ENCODE results near the gene DNAH14.

The DNAH14 gene

DNA sequence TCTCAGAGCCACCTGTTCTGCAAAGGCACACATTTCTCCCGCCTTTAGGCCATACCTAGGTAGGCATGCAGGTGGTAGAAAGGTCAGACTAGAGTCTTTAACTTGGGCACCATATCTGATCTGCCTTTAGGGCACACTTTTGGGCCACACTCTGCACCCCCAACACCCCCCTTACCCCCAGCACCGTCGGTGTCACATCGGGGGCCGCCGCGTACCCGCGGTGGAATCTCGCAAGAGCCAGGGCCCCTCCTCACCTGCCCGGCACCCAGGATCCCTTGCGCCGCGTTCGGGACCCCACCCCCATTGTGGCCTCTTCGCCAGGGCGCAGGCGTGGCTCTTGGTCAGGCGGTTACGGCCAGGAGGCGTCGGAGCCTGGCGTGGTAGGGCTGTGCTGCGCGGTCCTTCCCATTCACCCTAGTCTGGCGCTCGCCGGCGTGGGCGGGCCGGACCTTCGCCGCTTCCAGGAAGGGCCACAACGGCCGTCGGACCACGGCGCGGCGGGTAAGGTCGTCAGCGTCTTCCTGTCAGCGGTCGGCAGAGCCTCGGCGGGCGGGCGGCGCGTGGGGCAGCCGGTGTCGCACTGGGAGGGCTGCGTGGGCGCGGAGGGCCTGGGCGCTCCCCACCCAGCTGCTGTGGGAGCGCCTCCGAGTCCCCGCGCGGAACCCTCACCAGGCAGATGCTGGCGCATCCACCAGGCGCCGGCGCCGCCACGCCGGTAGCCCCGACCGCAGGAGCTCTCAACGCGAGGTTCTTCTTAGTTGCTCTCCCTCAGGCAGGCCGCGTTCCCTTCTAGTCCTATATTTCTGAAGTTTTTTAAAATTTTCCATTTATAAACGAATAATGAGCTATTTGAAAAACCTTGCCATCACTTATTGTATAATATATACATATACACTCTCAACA lies at the start of gene DNAH14 (continued):
- TF ChIP-seq ZNF16 (tag by site-specific recombination; IDR thresholded peaks at IDR 0.05; ENCODE audit: low read depth) (no peak), ZNF169 (tag by site-specific recombination; IDR thresholded peaks at IDR 0.05) (no peak), REPIN1 (tag by site-specific recombination; IDR thresholded peaks at IDR 0.05; ENCODE audit: low read depth) (peak; percentile 15; the same call in 1 of the 2 replicates), ZFHX2 (tag by site-specific recombination; conservative IDR thresholded peaks at IDR 0.05) (peak; percentile 99), ZBTB17 (tag by site-specific recombination; IDR thresholded peaks at IDR 0.05) (peak; percentile 76), ZNF302 (tag by site-specific recombination; IDR thresholded peaks at IDR 0.05; ENCODE audit: low read depth) (0 out of 2 replicates have a peak, but pooled peaks have one; percentile 13), ZNF214 (tag by site-specific recombination; IDR thresholded peaks at IDR 0.05; ENCODE audit: borderline replicate concordance) (no peak), ZNF610 (tag by site-specific recombination; IDR thresholded peaks at IDR 0.05; ENCODE audit: borderline replicate concordance) (peak; percentile 62; the same call in 1 of the 2 replicates), SCRT1 (tag by site-specific recombination; IDR thresholded peaks at IDR 0.05; ENCODE audit: borderline replicate concordance) (peak; percentile 93), WT1 (tag by site-specific recombination; IDR thresholded peaks at IDR 0.05) (peak; percentile 56; the same call in 1 of the 2 replicates), ZNF391 (tag by site-specific recombination; IDR thresholded peaks at IDR 0.05; ENCODE audit: borderline replicate concordance, low read depth) (no peak; the same call in none of the 2 replicates), ZBTB49 (tag by site-specific recombination; IDR thresholded peaks at IDR 0.05; ENCODE audit: low read depth) (no peak), MYNN (tag by site-specific recombination; IDR thresholded peaks at IDR 0.05; ENCODE audit: borderline replicate concordance) (no peak), ZNF768 (tag by site-specific recombination; IDR thresholded peaks at IDR 0.05) (peak; percentile 12; the same call in 1 of the 2 replicates), ZIC2 (tag by site-specific recombination; IDR thresholded peaks at IDR 0.05) (peak; percentile 58; the same call in 1 of the 2 replicates), GLI4 (tag by site-specific recombination; IDR thresholded peaks at IDR 0.05) (peak; percentile 14; the same call in 1 of the 2 replicates), ZNF747 (tag by site-specific recombination; IDR thresholded peaks at IDR 0.05) (no peak), SP2 (tag by site-specific recombination; IDR thresholded peaks at IDR 0.05) (peak; percentile 92), ZNF558 (tag by site-specific recombination; IDR thresholded peaks at IDR 0.05) (peak; percentile 38; the same call in 1 of the 2 replicates), ZNF366 (tag by site-specific recombination; conservative IDR thresholded peaks at IDR 0.05) (0 out of 2 replicates have a peak, but pooled peaks have one; percentile 15), ZSCAN16 (tag by site-specific recombination; IDR thresholded peaks at IDR 0.05) (0 out of 2 replicates have a peak, but pooled peaks have one; percentile 57), IKZF3 (tag by site-specific recombination; IDR thresholded peaks at IDR 0.05) (peak; percentile 33; the same call in 1 of the 2 replicates), PATZ1 (tag by site-specific recombination; IDR thresholded peaks at IDR 0.05) (peak; percentile 97), ZNF335 (tag by site-specific recombination; conservative IDR thresholded peaks at IDR 0.05) (peak; percentile 94)
- TF ChIP-seq, protein P1, sequence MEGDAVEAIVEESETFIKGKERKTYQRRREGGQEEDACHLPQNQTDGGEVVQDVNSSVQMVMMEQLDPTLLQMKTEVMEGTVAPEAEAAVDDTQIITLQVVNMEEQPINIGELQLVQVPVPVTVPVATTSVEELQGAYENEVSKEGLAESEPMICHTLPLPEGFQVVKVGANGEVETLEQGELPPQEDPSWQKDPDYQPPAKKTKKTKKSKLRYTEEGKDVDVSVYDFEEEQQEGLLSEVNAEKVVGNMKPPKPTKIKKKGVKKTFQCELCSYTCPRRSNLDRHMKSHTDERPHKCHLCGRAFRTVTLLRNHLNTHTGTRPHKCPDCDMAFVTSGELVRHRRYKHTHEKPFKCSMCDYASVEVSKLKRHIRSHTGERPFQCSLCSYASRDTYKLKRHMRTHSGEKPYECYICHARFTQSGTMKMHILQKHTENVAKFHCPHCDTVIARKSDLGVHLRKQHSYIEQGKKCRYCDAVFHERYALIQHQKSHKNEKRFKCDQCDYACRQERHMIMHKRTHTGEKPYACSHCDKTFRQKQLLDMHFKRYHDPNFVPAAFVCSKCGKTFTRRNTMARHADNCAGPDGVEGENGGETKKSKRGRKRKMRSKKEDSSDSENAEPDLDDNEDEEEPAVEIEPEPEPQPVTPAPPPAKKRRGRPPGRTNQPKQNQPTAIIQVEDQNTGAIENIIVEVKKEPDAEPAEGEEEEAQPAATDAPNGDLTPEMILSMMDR (tag by site-specific recombination; IDR thresholded peaks at IDR 0.05), result peak; percentile 42; the same call in 1 of the 2 replicates
- TF ChIP-seq, protein P2, sequence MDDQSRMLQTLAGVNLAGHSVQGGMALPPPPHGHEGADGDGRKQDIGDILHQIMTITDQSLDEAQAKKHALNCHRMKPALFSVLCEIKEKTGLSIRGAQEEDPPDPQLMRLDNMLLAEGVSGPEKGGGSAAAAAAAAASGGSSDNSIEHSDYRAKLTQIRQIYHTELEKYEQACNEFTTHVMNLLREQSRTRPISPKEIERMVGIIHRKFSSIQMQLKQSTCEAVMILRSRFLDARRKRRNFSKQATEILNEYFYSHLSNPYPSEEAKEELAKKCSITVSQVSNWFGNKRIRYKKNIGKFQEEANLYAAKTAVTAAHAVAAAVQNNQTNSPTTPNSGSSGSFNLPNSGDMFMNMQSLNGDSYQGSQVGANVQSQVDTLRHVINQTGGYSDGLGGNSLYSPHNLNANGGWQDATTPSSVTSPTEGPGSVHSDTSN (CRISPR knock-in tag; IDR thresholded peaks at IDR 0.05), result peak; percentile 98
- TF ChIP-seq, protein P3, sequence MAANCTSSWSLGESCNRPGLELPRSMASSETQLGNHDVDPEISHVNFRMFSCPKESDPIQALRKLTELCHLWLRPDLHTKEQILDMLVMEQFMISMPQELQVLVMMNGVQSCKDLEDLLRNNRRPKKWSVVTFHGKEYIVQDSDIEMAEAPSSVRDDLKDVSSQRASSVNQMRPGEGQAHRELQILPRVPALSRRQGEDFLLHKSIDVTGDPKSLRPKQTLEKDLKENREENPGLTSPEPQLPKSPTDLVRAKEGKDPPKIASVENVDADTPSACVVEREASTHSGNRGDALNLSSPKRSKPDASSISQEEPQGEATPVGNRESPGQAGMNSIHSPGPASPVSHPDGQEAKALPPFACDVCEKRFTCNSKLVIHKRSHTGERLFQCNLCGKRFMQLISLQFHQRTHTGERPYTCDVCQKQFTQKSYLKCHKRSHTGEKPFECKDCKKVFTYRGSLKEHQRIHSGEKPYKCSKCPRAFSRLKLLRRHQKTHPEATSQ (tag by site-specific recombination; IDR thresholded peaks at IDR 0.05), result peak; percentile 93; the same call in 1 of the 2 replicates
